GM23338 (cell line): Measurements from ENCODE around the gene DCTN5. TPM values are rescaled to one million over a fixed set of nuclear protein-coding genes. Genes with fewer than 3 reads are reported as not detected.

Experiments
- ATAC-seq: fragments of 200-7000 bp; cut with Tn5 transposase; 3 replicates; pipeline ENCODE4 v1.9.1; 2020
- DNase-seq: peaks from one replicate; pipeline ENCODE4 v3.0.0-alpha.2; 2015; ENCODE audit warnings: low spot score
- H2AFZ ChIP-seq: fragments of 200-600 bp; sonication (generic); 2 replicates; pipeline ENCODE4 v1.8.0; 2016; ENCODE audit warnings: antibody characterized with exemption, mild to moderate bottlenecking, moderate library complexity
- H3F3A ChIP-seq: fragments of 200-600 bp; sonication (generic); replicated peaks from 2 replicates; pipeline ENCODE4 v1.8.0; 2017; ENCODE audit warnings: antibody characterized with exemption, mixed run types, low read depth
- H3K27ac ChIP-seq: fragments of 200-600 bp; sonication (generic); 2 replicates; pipeline ENCODE4 v1.6.1; 2016; ENCODE audit warnings: low read depth
- H3K27me3 ChIP-seq: fragments of 200-600 bp; sonication (generic); 2 replicates; pipeline ENCODE4 v1.8.0; 2016; ENCODE audit warnings: mild to moderate bottlenecking, mixed run types, moderate library complexity; ENCODE audit not compliant: insufficient read depth
- H3K36me3 ChIP-seq: fragments of 200-600 bp; sonication (generic); 2 replicates; pipeline ENCODE4 v1.8.0; 2016; ENCODE audit warnings: mild to moderate bottlenecking; ENCODE audit not compliant: insufficient read depth
- H3K4me1 ChIP-seq: fragments of 200-600 bp; sonication (generic); 2 replicates; pipeline ENCODE4 v1.8.0; 2016; ENCODE audit warnings: mild to moderate bottlenecking, moderate library complexity; ENCODE audit not compliant: insufficient read depth
- H3K4me2 ChIP-seq: fragments of 200-600 bp; sonication (generic); 2 replicates; pipeline ENCODE4 v1.7.1; 2017; ENCODE audit warnings: mixed run types
- H3K4me3 ChIP-seq: fragments of 200-600 bp; sonication (generic); 2 replicates; pipeline ENCODE4 v1.6.1; 2016; ENCODE audit warnings: mixed run types
- H3K79me2 ChIP-seq: fragments of 200-600 bp; sonication (generic); replicated peaks from 2 replicates; pipeline ENCODE4 v1.8.0; 2017; ENCODE audit warnings: mild to moderate bottlenecking; ENCODE audit not compliant: insufficient read depth
- H3K9me2 ChIP-seq: fragments of 200-600 bp; sonication (generic); 2 replicates; pipeline ENCODE4 v1.8.0; 2017; ENCODE audit not compliant: insufficient read depth
- H4K20me1 ChIP-seq: fragments of 200-600 bp; sonication (generic); replicated peaks from 2 replicates; pipeline ENCODE4 v1.8.0; 2017; ENCODE audit warnings: mild to moderate bottlenecking; ENCODE audit not compliant: insufficient read depth
- H3K27ac Mint-ChIP-seq: 2 replicates; pipeline ENCODE4 v1.8.0; 2020; ENCODE audit warnings: inconsistent platforms, mild to moderate bottlenecking, moderate library complexity, mixed read lengths
- H3K27me3 Mint-ChIP-seq: 3 replicates; pipeline ENCODE4 v1.8.0; 2022; ENCODE audit warnings: low read depth, mild to moderate bottlenecking, moderate library complexity, mixed read lengths, inconsistent platforms; ENCODE audit not compliant: insufficient read depth, poor library complexity
- H3K36me3 Mint-ChIP-seq: 3 replicates; pipeline ENCODE4 v1.8.0; 2021; ENCODE audit warnings: low read depth, mild to moderate bottlenecking, inconsistent platforms, moderate library complexity, mixed read lengths
- H3K4me1 Mint-ChIP-seq: 3 replicates; pipeline ENCODE4 v1.8.0; 2020; ENCODE audit warnings: mild to moderate bottlenecking, inconsistent platforms, mixed read lengths
- H3K4me3 Mint-ChIP-seq: 3 replicates; pipeline ENCODE4 v1.8.0; 2021; ENCODE audit warnings: moderate library complexity, mild to moderate bottlenecking, inconsistent platforms, mixed read lengths
- H3K9me3 Mint-ChIP-seq: 3 replicates; pipeline ENCODE4 v1.8.0; 2020; ENCODE audit warnings: moderate library complexity, mild to moderate bottlenecking, inconsistent platforms, mixed read lengths
- CTCF ChIP-seq, 2 experiments: fragments of 200-600 bp in 1 of 2; sonication (generic) in 1 of 2; conservative IDR thresholded peaks; 2 replicates each; pipeline versions ENCODE4 v1.5.1 to v1.6.1; 2016 to 2017; ENCODE audit warnings: antibody characterized with exemption in 2 of 2, low read depth in 2 of 2, mild to moderate bottlenecking in 2 of 2, moderate library complexity in 1 of 2
- EZH2 ChIP-seq: fragments of 200-600 bp; sonication (generic); IDR thresholded peaks from one replicate; pipeline ENCODE4 v1.8.0; 2017; ENCODE audit warnings: antibody characterized with exemption, mild to moderate bottlenecking, low read depth; ENCODE audit not compliant: unreplicated experiment
- JUNB ChIP-seq: IDR thresholded peaks from one replicate; pipeline ENCODE4 v1.6.1; 2016; ENCODE audit warnings: antibody characterized with exemption; ENCODE audit not compliant: unreplicated experiment
- NANOG ChIP-seq: IDR thresholded peaks from 2 replicates; pipeline ENCODE4 v1.6.1; 2016; ENCODE audit warnings: antibody characterized with exemption, borderline replicate concordance
- POLR2AphosphoS5 ChIP-seq: IDR thresholded peaks from 2 replicates; pipeline ENCODE4 v1.6.1; 2016; ENCODE audit warnings: antibody characterized with exemption, low read depth
- STAT1 ChIP-seq: IDR thresholded peaks from one replicate; pipeline ENCODE4 v1.6.1; 2016; ENCODE audit warnings: antibody characterized with exemption; ENCODE audit not compliant: unreplicated experiment
- ZNF114 ChIP-seq: fragments of 250-450 bp; sonication (Bioruptor Pico); IDR thresholded peaks from 2 replicates; pipeline ENCODE4 v1.5.0; 2020; ENCODE audit warnings: mild to moderate bottlenecking, moderate library complexity
- ZNF331 ChIP-seq: fragments of 250-450 bp; sonication (Bioruptor Pico); IDR thresholded peaks from 2 replicates; pipeline ENCODE4 v1.5.0; 2020; ENCODE audit warnings: low read depth, mild to moderate bottlenecking, moderate library complexity
- ZNF462 ChIP-seq: fragments of 250-450 bp; sonication (Bioruptor Pico); IDR thresholded peaks from 2 replicates; pipeline ENCODE4 v1.5.0; 2020; ENCODE audit warnings: mild to moderate bottlenecking, moderate library complexity
- polyA plus RNA-seq: library from polyadenylated mRNA; unstranded; fragments of >200 nt; fragmentation: Nextera tagmentation; extraction: Ambion mirVana; gene quantifications from 2 replicates; pipeline ENCODE4 v1.2.1, GENCODE V29; 2016
- total RNA-seq: library from RNA; depleted of rRNA; stranded (reverse); fragments of >200 nt; shearing (Covaris generic); gene quantifications from 2 replicates; pipeline ENCODE4 v1.2.3, GENCODE V29; 2014
- TF ChIP-seq, protein P1 (sequence below): IDR thresholded peaks from 2 replicates; pipeline ENCODE4 v1.6.1; 2016; ENCODE audit warnings: antibody characterized with exemption

The DCTN5 gene
- total and polyA plus RNA-seq, 2 experiments from 2014 or later, result 11.5 to 69.6 TPM

DNA sequence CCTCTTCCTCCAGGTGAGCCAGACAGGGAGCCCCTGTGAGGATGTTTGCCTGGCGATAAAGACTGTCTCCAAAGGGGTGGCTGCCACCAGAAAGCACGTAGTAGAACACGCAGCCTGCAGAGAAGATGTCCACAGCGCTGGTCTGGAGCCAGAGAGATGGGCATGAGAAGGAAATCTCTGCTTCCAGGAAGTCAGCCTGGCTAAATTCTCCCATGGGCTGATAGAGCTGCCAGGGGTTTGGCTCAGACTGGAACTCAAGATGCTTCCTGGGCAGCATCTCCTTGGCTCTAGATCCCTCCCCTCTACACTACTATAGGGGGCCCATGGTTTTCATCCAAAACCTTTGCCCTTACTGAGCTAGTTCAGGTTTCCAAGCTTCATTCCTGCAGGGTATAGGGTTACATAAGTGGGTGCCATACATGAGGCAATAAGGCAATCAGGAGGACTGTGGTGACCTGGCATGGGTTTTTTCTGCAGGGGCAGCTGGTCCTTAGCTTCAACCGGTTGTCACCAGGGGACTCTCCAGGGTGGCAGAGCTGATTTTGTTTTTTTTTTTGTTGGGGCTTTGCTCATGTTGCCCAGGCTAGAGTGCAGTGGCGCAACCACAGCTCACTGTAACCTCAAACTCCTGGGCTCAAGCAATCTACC, 51.0 kb downstream of the DCTN5 start (continued):
- TF ChIP-seq CTCF (conservative IDR thresholded peaks at IDR 0.05; ENCODE audit: low read depth in 2 of 2) (no peak), JUNB (no peak), ZNF114 (CRISPR knock-in tag) (no peak), ZNF331 (CRISPR knock-in tag) (no peak), EZH2 (no peak), STAT1 (no peak), NANOG (no peak)
- TF ChIP-seq, protein P1, sequence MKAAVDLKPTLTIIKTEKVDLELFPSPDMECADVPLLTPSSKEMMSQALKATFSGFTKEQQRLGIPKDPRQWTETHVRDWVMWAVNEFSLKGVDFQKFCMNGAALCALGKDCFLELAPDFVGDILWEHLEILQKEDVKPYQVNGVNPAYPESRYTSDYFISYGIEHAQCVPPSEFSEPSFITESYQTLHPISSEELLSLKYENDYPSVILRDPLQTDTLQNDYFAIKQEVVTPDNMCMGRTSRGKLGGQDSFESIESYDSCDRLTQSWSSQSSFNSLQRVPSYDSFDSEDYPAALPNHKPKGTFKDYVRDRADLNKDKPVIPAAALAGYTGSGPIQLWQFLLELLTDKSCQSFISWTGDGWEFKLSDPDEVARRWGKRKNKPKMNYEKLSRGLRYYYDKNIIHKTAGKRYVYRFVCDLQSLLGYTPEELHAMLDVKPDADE, result no peak

DNA sequence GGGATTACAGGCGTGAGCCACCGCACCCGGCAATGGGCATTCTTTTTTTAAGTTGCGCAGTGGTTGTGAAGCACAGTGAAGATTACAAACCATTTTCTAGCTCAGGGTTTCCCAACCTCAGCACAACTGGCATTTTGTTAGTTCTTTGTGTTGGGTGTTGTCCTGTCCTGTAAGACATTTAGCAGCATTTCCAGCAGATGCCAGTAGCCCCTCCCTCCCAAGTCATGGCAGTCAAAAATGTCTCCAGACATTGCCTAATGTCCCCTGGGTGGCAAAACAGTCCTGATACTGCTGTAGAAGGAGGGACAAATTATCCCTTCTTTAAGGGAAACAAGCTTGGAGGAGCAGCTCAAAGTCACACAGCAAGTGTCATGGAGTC, 53.0 kb downstream of the DCTN5 start:
- peak overlapping the region; percentile 63 for H3K4me3 ChIP-seq
- peaks cover 7% of the 10 kb centered on the region; the same call in 2 of the 3 replicates for H3K4me1 Mint-ChIP-seq
- no peaks in the 10 kb centered on the region for H3K27me3 ChIP-seq
- peak overlapping the region; percentile 83 for H2AFZ ChIP-seq
- H3K27ac ChIP-seq, result peak overlapping the region; percentile 74; the same call in 1 of the 2 replicates
- peaks cover 24% of the 10 kb centered on the region for H3K36me3 Mint-ChIP-seq
- H3F3A ChIP-seq, result peaks cover 3% of the 10 kb centered on the region; the same call in 1 of the 2 replicates
- H3K36me3 ChIP-seq, result peaks cover 8% of the 10 kb centered on the region; the same call in 1 of the 2 replicates
- no peaks in the 10 kb centered on the region for H4K20me1 ChIP-seq
- H3K9me2 ChIP-seq, result no peaks in the 10 kb centered on the region
- DNase-seq (no peak), ATAC-seq (no peak)
- H3K9me3 Mint-ChIP-seq, result no peaks in the 10 kb centered on the region; the same call in 2 of the 3 replicates
- H3K4me1 ChIP-seq, result peaks cover 7% of the 10 kb centered on the region; the same call in 1 of the 2 replicates
- H3K4me2 ChIP-seq, result peak overlapping the region; percentile 79
- H3K27ac Mint-ChIP-seq, result no peak overlapping the region; the same call in 1 of the 2 replicates
- H3K27me3 Mint-ChIP-seq, result peaks cover 4% of the 10 kb centered on the region
- no peaks in the 10 kb centered on the region for H3K79me2 ChIP-seq
- peak overlapping the region; percentile 85 for H3K4me3 Mint-ChIP-seq
- TF ChIP-seq ZNF114 (CRISPR knock-in tag), result no peak
- no peak for TF ChIP-seq CTCF (conservative IDR thresholded peaks at IDR 0.05; ENCODE audit: low read depth in 2 of 2)
- TF ChIP-seq, protein P1, result no peak
- TF ChIP-seq STAT1, result no peak
- no peak for TF ChIP-seq POLR2AphosphoS5
- TF ChIP-seq JUNB, result no peak
- TF ChIP-seq ZNF462 (CRISPR knock-in tag), result no peak
- TF ChIP-seq NANOG, result no peak
- no peak for TF ChIP-seq EZH2
